GM21423 (cell line): ENCODE measurements around the gene GJC1.

ENCODE experiments used
- ATAC-seq: cut with Tn5 transposase; IDR thresholded peaks from one replicate; pipeline ENCODE4 v1.9.1; 2021; ENCODE audit warnings: mild to moderate bottlenecking, moderate library complexity; ENCODE audit not compliant: unreplicated experiment

GJC1 gene

GRCh38 chr17:44779211-44780025, 50.7 kb downstream of the GJC1 start:
- no peak for ATAC-seq

GRCh38 chr17:44778656-44779210, 51.4 kb downstream of the GJC1 start:
- no peak for ATAC-seq

- no peak for ATAC-seq
Measured at GRCh38 chr17:44777394-44778348, 52.4 kb downstream of the GJC1 start.

- ATAC-seq, result no peak
Measured at GRCh38 chr17:44776628-44777393, 53.3 kb downstream of the GJC1 start.

GRCh38 chr17:44775838-44776621, 54.1 kb downstream of the GJC1 start:
- peak; percentile 5 for ATAC-seq

- ATAC-seq, result peak; percentile 85
Measured at GRCh38 chr17:44775136-44775837, 54.8 kb downstream of the GJC1 start.

- no peak for ATAC-seq
Measured at GRCh38 chr17:44774271-44775135, 55.6 kb downstream of the GJC1 start.

GRCh38 chr17:44773140-44773539, 56.9 kb downstream of the GJC1 start:
- ATAC-seq, result no peak

- no peak for ATAC-seq
Measured at GRCh38 chr17:44772308-44773045, 57.6 kb downstream of the GJC1 start.

GRCh38 chr17:44770166-44770925, 59.7 kb downstream of the GJC1 start:
- no peak for ATAC-seq

- ATAC-seq, result no peak
Measured at GRCh38 chr17:44769647-44770084, 60.4 kb downstream of the GJC1 start.

GRCh38 chr17:44769230-44769629, 60.9 kb downstream of the GJC1 start:
- no peak for ATAC-seq

GRCh38 chr17:44768505-44769142, 61.5 kb downstream of the GJC1 start:
- ATAC-seq, result no peak

- no peak for ATAC-seq
Measured at GRCh38 chr17:44767493-44767892, 62.6 kb downstream of the GJC1 start.

GRCh38 chr17:44766409-44767038, 63.6 kb downstream of the GJC1 start:
- no peak for ATAC-seq

GRCh38 chr17:44765965-44766364, 64.1 kb downstream of the GJC1 start:
- no peak for ATAC-seq
